Skeletal muscle satellite cell (primary cell): Measurements from ENCODE around the gene MKKS.

ENCODE experiments used
- H3K27me3 ChIP-seq: 2 replicates; pipeline ENCODE4 v1.7.0; 2013; ENCODE audit warnings: low read length; ENCODE audit not compliant: control insufficient read depth, insufficient read depth
- H3K36me3 ChIP-seq: 2 replicates; pipeline ENCODE4 v1.7.0; 2013; ENCODE audit warnings: mild to moderate bottlenecking, control low read depth, low read length; ENCODE audit not compliant: insufficient read depth
- H3K4me1 ChIP-seq: 2 replicates; pipeline ENCODE4 v1.7.0; 2013; ENCODE audit warnings: low read length; ENCODE audit not compliant: control insufficient read depth, insufficient read depth
- H3K4me2 ChIP-seq: 2 replicates; pipeline ENCODE4 v1.7.0; 2013; ENCODE audit warnings: mild to moderate bottlenecking, low read length
- H3K4me3 ChIP-seq: 2 replicates; pipeline ENCODE4 v1.7.0; 2013; ENCODE audit warnings: low read length
- H3K9ac ChIP-seq: 2 replicates; pipeline ENCODE4 v1.7.0; 2013; ENCODE audit warnings: mild to moderate bottlenecking, low read depth, low read length, moderate library complexity
- H3K9me3 ChIP-seq: replicated peaks from 2 replicates; pipeline ENCODE4 v1.7.0; 2013; ENCODE audit warnings: mild to moderate bottlenecking, control low read depth, low read length

Gene MKKS

DNA sequence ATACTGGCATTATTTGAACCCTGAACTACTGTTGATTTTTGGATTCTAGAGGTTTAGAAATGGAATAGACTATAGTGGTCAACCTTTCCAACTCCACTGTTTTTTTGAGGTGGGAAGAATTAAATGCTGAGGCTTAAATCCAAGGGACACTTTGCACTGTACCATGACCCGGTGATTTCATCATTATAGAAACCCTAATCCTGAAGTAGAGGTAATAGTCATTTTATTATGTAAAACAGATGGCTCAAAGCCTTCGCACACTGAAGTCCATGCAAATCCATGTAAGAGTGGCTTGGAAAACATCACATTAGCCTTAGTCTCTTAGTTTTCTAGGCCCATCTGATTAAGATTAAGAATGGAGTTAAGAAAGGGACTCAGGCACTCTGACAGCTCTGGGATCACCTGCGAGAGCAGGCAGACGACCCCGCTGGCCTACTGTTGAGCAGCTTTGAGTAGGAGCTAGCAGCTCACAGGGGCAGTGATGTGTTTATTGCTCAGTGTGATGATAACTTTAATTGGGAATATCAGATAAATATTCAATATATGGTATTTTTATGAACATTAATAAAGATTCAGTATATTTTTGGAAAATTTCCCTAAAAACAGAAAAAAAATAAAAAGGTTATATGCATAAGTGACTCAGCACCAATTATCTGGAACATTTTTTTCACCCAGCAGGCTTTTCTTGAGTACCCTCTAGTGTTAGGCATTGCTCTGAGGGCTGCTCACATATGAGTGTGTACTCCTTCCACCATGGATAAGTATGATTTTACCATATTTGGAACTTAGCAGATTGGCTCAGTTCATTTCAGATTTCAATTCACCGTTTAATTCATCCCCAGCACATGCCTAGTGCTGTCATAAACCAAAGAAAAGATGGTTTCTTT is 14.5 kb upstream of the MKKS start:
- peaks cover 27% of the 10 kb centered on the region for H3K4me1 ChIP-seq
- no peak overlapping the region for H3K4me3 ChIP-seq
- H3K27me3 ChIP-seq, result no peaks in the 10 kb centered on the region
- no peak overlapping the region for H3K9ac ChIP-seq
- no peak overlapping the region for H3K4me2 ChIP-seq
- H3K36me3 ChIP-seq, result no peaks in the 10 kb centered on the region
- H3K9me3 ChIP-seq, result no peaks in the 10 kb centered on the region

- Histone ChIP-seq H3K27me3 (no peaks in the 10 kb centered on the region), H3K4me2 (peak overlapping the region; percentile 64), H3K36me3 (no peaks in the 10 kb centered on the region), H3K9me3 (no peaks in the 10 kb centered on the region), H3K4me3 (peak overlapping the region; percentile 31), H3K9ac (peak overlapping the region; percentile 28), H3K4me1 (peaks cover 27% of the 10 kb centered on the region)
Observed at GRCh38 chr20:10447028-10447427, 13.0 kb upstream of the MKKS start.

- H3K4me3 ChIP-seq, result no peak overlapping the region
- H3K27me3 ChIP-seq, result no peaks in the 10 kb centered on the region
- no peak overlapping the region for H3K4me2 ChIP-seq
- no peaks in the 10 kb centered on the region for H3K36me3 ChIP-seq
- no peak overlapping the region for H3K9ac ChIP-seq
- H3K9me3 ChIP-seq, result no peaks in the 10 kb centered on the region
- peaks cover 21% of the 10 kb centered on the region for H3K4me1 ChIP-seq
Observed at GRCh38 chr20:10445758-10446157, 11.7 kb upstream of the MKKS start.

- no peak overlapping the region for H3K4me2 ChIP-seq
- H3K9me3 ChIP-seq, result no peaks in the 10 kb centered on the region
- no peak overlapping the region for H3K9ac ChIP-seq
- H3K4me1 ChIP-seq, result peaks cover 16% of the 10 kb centered on the region
- no peaks in the 10 kb centered on the region for H3K36me3 ChIP-seq
- H3K27me3 ChIP-seq, result no peaks in the 10 kb centered on the region
- H3K4me3 ChIP-seq, result no peak overlapping the region
Observed at GRCh38 chr20:10443936-10444335, 9.9 kb upstream of the MKKS start.

DNA sequence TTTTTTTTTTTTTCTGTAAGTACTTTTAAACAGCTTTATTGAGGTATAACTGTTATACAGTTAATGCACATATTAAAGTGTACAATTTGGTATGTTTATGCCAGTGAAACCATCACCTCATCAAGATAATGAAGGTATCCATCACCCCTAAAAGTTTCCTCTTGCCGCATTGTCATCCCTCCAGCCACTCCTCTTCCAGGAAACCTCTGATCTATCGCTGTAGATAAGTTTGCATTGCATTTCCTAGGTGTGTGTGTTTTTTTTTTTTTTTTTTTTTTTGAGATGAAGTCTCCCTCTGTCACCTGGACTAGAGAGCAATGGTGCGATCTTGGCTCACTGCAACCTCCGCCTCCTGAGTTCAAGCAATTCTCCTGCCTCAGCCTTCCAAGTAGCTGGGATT is 4.2 kb upstream of the MKKS start:
- Histone ChIP-seq H3K36me3 (no peaks in the 10 kb centered on the region), H3K27me3 (no peaks in the 10 kb centered on the region), H3K9me3 (no peaks in the 10 kb centered on the region), H3K4me1 (peaks cover 10% of the 10 kb centered on the region), H3K4me3 (no peak overlapping the region), H3K9ac (no peak overlapping the region), H3K4me2 (no peak overlapping the region)

GRCh38 chr20:10436053-10436699 is 2.2 kb upstream of the MKKS start:
- H3K9me3 ChIP-seq, result no peaks in the 10 kb centered on the region
- H3K4me2 ChIP-seq, result peak overlapping the region; percentile 87
- peaks cover 17% of the 10 kb centered on the region for H3K4me1 ChIP-seq
- H3K9ac ChIP-seq, result no peak overlapping the region
- no peaks in the 10 kb centered on the region for H3K36me3 ChIP-seq
- H3K4me3 ChIP-seq, result no peak overlapping the region
- H3K27me3 ChIP-seq, result no peaks in the 10 kb centered on the region

- Histone ChIP-seq H3K9me3 (no peaks in the 10 kb centered on the region), H3K4me3 (peak within 1 kb of the TSS; percentile 92), H3K9ac (peak within 1 kb of the TSS; percentile 91), H3K4me1 (peaks cover 17% of the 10 kb centered on the region), H3K4me2 (peak within 1 kb of the TSS; percentile 87), H3K36me3 (no peaks in the 10 kb centered on the region), H3K27me3 (no peaks in the 10 kb centered on the region)
Observed at GRCh38 chr20:10434832-10435812, 1.1 kb upstream of the MKKS start, which contains the start of gene SLX4IP. Gene SLX4IP (plus strand): TSS chr20:10435305. CDS start chr20:10458205, 22,900 bp downstream.

DNA sequence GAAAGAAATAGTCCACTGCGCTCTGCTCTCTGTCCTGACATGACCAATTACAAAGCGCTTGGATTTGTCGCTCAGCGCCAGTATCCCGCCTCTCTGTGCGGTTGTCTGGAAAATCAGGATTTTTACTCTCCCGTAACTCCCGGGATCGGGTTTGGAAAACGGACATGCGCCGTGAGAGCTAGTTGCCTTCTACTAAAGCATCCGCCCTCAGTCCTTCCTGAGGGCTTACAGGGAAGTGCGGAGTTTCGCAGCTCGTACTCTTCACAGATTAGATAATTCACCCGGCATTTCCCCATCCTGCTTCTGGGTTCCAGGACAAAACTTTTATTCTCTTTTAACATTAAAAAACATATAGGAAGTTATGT is 427 bp upstream of the MKKS start:
- H3K4me1 ChIP-seq, result peaks cover 17% of the 10 kb centered on the region

DNA sequence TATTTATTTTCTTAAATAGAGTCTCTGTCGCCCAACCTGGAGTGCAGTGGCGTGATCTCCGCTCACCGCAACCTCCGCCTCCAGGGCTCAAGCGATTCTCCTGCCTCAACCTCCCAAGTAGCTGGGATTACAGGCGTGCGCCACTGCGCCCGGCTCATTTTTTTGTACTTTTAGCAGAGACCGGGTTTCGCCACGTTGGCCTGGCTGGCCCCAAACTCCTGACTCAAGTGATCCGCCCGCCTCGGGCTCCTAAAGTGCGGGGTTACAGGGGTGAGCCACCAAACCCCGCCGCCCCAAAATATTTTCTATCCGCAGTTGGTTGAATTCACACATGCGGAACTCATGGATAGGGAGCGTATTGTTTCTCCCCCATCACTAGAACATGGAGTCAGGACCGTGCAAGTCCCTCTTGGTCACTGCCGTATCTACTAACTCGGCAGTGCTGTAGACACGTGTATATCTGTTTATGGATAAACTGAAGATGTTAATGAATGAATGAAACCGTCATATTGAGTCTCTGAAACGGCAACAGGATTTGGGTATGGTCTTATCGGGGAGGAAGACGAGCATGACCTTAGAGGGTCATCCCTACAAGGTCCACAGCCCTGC is 904 bp downstream of the MKKS start:
- H3K4me2 ChIP-seq, result peak overlapping the region; percentile 87
- no peaks in the 10 kb centered on the region for H3K9me3 ChIP-seq
- H3K27me3 ChIP-seq, result no peaks in the 10 kb centered on the region
- peak overlapping the region; percentile 91 for H3K9ac ChIP-seq
- H3K4me1 ChIP-seq, result peaks cover 17% of the 10 kb centered on the region
- no peaks in the 10 kb centered on the region for H3K36me3 ChIP-seq
- H3K4me3 ChIP-seq, result peak overlapping the region; percentile 92

More for the DNA sequence above, 427 bp upstream of the MKKS start:
- H3K27me3 ChIP-seq, result no peaks in the 10 kb centered on the region
- no peaks in the 10 kb centered on the region for H3K9me3 ChIP-seq
- peak overlapping the region; percentile 92 for H3K4me3 ChIP-seq
- peak overlapping the region; percentile 91 for H3K9ac ChIP-seq
- H3K36me3 ChIP-seq, result no peaks in the 10 kb centered on the region
- H3K4me2 ChIP-seq, result peak overlapping the region; percentile 87

GRCh38 chr20:10432079-10432478 is 1.9 kb downstream of the MKKS start:
- Histone ChIP-seq H3K9ac (no peak overlapping the region), H3K36me3 (no peaks in the 10 kb centered on the region), H3K4me3 (no peak overlapping the region), H3K9me3 (no peaks in the 10 kb centered on the region), H3K27me3 (no peaks in the 10 kb centered on the region), H3K4me1 (peaks cover 17% of the 10 kb centered on the region), H3K4me2 (no peak overlapping the region)

- H3K4me1 ChIP-seq, result peaks cover 12% of the 10 kb centered on the region
- H3K27me3 ChIP-seq, result no peaks in the 10 kb centered on the region
- H3K4me2 ChIP-seq, result no peak overlapping the region
- no peaks in the 10 kb centered on the region for H3K36me3 ChIP-seq
- no peak overlapping the region for H3K4me3 ChIP-seq
- no peaks in the 10 kb centered on the region for H3K9me3 ChIP-seq
- no peak overlapping the region for H3K9ac ChIP-seq
Observed at GRCh38 chr20:10430704-10431103, 3.3 kb downstream of the MKKS start.
